T-helper 2 cell (primary cell): Measurements from ENCODE around the gene TMX3.
A peak's percentile ranks its signal among the peaks of the same experiment; 100 is the strongest.

Experiments used
- DNase-seq, 5 experiments: peaks; one replicate each; pipeline versions ENCODE4 v3.0.0 to v3.0.0-alpha.2; 2012 to 2022

The TMX3 gene

GRCh38 chr18:68707646-68708045 is 7.3 kb downstream of the TMX3 start:
- DNase-seq, result no peak

GRCh38 chr18:68705119-68705518 is 9.8 kb downstream of the TMX3 start:
- DNase-seq, result no peak

GRCh38 chr18:68703326-68703725 is 11.6 kb downstream of the TMX3 start:
- no peak for DNase-seq

GRCh38 chr18:68701353-68701752 is 13.6 kb downstream of the TMX3 start:
- no peak for DNase-seq

GRCh38 chr18:68699043-68699442 is 15.9 kb downstream of the TMX3 start:
- no peak for DNase-seq

- no peak for DNase-seq
Measured at GRCh38 chr18:68696937-68697336, 18.0 kb downstream of the TMX3 start.

- no peak for DNase-seq
Measured at GRCh38 chr18:68694316-68694715, 20.6 kb downstream of the TMX3 start.

GRCh38 chr18:68693091-68693815 is 21.7 kb downstream of the TMX3 start:
- no peak for DNase-seq

- no peak for DNase-seq
Measured at GRCh38 chr18:68679528-68679927, 35.4 kb downstream of the TMX3 start.

GRCh38 chr18:68676913-68677312 is 38.0 kb downstream of the TMX3 start:
- DNase-seq, result peak in 1 of 5 experiments; percentile 70

- DNase-seq, result no peak
Measured at GRCh38 chr18:68667121-68667520, 47.8 kb downstream of the TMX3 start.

- no peak for DNase-seq
Measured at GRCh38 chr18:68666381-68666780, 48.5 kb downstream of the TMX3 start.

- no peak for DNase-seq
Measured at GRCh38 chr18:68665628-68666027, 49.3 kb downstream of the TMX3 start.

GRCh38 chr18:68662754-68663153 is 52.2 kb downstream of the TMX3 start:
- DNase-seq, result no peak

GRCh38 chr18:68660354-68661183 is 54.3 kb downstream of the TMX3 start:
- peak in 1 of 5 experiments; percentile 17 for DNase-seq

- DNase-seq, result no peak
Measured at GRCh38 chr18:68648191-68648590, 66.7 kb downstream of the TMX3 start.

- DNase-seq, result no peak
Measured at GRCh38 chr18:68642003-68642402, 72.9 kb downstream of the TMX3 start.

- no peak for DNase-seq
Measured at GRCh38 chr18:68640861-68641260, 74.0 kb downstream of the TMX3 start.

- no peak for DNase-seq
Measured at GRCh38 chr18:68638613-68639012, 76.3 kb downstream of the TMX3 start.

GRCh38 chr18:68627812-68628211 is 87.1 kb downstream of the TMX3 start:
- no peak for DNase-seq
